Non-pigmented ciliary epithelial cell (primary cell): ENCODE measurements around the gene ALDH1A2.
"Not testable (repeated sequence)": the region's sequence is repeated elsewhere in the genome, so short reads cannot be mapped to it uniquely, and the experiment has no call there.

ENCODE experiments used
- DNase-seq: peaks from one replicate; pipeline ENCODE4 v3.0.0-alpha.2; 2010; ENCODE audit warnings: low read depth

Gene ALDH1A2

GRCh38 chr15:58040150-58040549 is 25.4 kb downstream of the ALDH1A2 start:
- DNase-seq = no peak

GRCh38 chr15:58039079-58040035 is 26.2 kb downstream of the ALDH1A2 start:
- DNase-seq = no peak

GRCh38 chr15:58038426-58039078 is 27.0 kb downstream of the ALDH1A2 start:
- no peak for DNase-seq

GRCh38 chr15:58037723-58038301 is 27.7 kb downstream of the ALDH1A2 start:
- DNase-seq = no peak

GRCh38 chr15:58036579-58036978 is 28.9 kb downstream of the ALDH1A2 start:
- no peak for DNase-seq

GRCh38 chr15:58028392-58028791 is 37.1 kb downstream of the ALDH1A2 start:
- not testable (repeated sequence) for DNase-seq

- DNase-seq = no peak
Observed at GRCh38 chr15:58026552-58026951, 39.0 kb downstream of the ALDH1A2 start.

- no peak for DNase-seq
Observed at GRCh38 chr15:58026051-58026450, 39.5 kb downstream of the ALDH1A2 start.

GRCh38 chr15:58021332-58022230 is 43.9 kb downstream of the ALDH1A2 start:
- no peak for DNase-seq

- DNase-seq = no peak
Observed at GRCh38 chr15:58019503-58020376, 45.8 kb downstream of the ALDH1A2 start.

GRCh38 chr15:58017869-58018268 is 47.6 kb downstream of the ALDH1A2 start:
- DNase-seq = no peak

- no peak for DNase-seq
Observed at GRCh38 chr15:58016581-58017175, 48.8 kb downstream of the ALDH1A2 start.

GRCh38 chr15:58015565-58015964 is 49.9 kb downstream of the ALDH1A2 start:
- DNase-seq = no peak

GRCh38 chr15:58014470-58014869 is 51.0 kb downstream of the ALDH1A2 start:
- DNase-seq = no peak

GRCh38 chr15:58014040-58014439 is 51.5 kb downstream of the ALDH1A2 start:
- DNase-seq = no peak

- no peak for DNase-seq
Observed at GRCh38 chr15:58010983-58011382, 54.5 kb downstream of the ALDH1A2 start.

GRCh38 chr15:58003810-58004209 is 61.7 kb downstream of the ALDH1A2 start:
- DNase-seq = no peak

- DNase-seq = no peak
Observed at GRCh38 chr15:58002338-58003126, 63.0 kb downstream of the ALDH1A2 start.

GRCh38 chr15:57999699-58000098 is 65.8 kb downstream of the ALDH1A2 start:
- not testable (repeated sequence) for DNase-seq

GRCh38 chr15:57996561-57996960 is 69.0 kb downstream of the ALDH1A2 start:
- no peak for DNase-seq
